Adrenal gland (tissue), 5 donors: ENCODE data around the gene TBC1D14.

ENCODE experiments used
- CTCF ChIP-seq, 6 experiments: fragments of 450-650 bp in 4 of 6; fragments of 200-600 bp in 2 of 6; sonication (generic) in 1 of 6; IDR thresholded peaks; 1 replicate in 5 of 6; 2 replicates in 1 of 6; pipeline versions ENCODE4 v1.5.1 to v1.8.0; 2016 to 2021; ENCODE audit warnings: antibody characterized with exemption in 6 of 6, mild to moderate bottlenecking in 2 of 6, moderate library complexity in 1 of 6
- POLR2A ChIP-seq, 2 donors: fragments of 450-650 bp; IDR thresholded peaks; one replicate each; pipeline ENCODE4 v1.6.1; 2017; ENCODE audit warnings: antibody characterized with exemption in 2 of 2, mild to moderate bottlenecking in 2 of 2, moderate library complexity in 1 of 2
- donor health status: DM: no; HTN: no; CAD: no.

- TF ChIP-seq CTCF (IDR thresholded peaks at IDR 0.05) (no peak), POLR2A (IDR thresholded peaks at IDR 0.05) (no peak)
Observed at GRCh38 chr4:6869944-6870343, 39.7 kb upstream of the TBC1D14 start.
